ENCODE results near the gene NME9.

Gene NME9

DNA sequence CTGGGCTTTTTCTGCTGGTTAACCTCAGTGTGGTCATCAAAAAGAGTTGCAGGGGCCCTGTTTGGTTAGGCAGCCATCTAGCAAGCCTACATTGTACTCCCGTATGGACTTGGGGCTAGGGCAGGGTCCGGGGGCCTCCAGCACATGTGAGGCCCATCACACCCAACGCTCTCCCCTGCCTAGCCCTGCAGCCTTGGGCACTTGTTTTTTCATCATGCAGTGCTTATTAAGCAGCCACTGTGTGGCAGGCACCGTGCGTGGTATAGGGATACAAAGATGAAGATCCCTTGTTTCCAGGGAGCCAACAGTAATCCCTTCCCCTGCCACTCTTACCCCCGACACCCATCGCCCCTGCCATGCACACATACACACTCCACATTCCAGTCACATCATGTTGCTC lies 32.9 kb upstream of the NME9 start:
- no peak for DNase-seq (ENCODE audit: low read depth, low spot score)

- no peak for DNase-seq (ENCODE audit: low read depth, low spot score)
Measured at GRCh38 chr3:138361561-138361971, 31.9 kb upstream of the NME9 start.

DNA sequence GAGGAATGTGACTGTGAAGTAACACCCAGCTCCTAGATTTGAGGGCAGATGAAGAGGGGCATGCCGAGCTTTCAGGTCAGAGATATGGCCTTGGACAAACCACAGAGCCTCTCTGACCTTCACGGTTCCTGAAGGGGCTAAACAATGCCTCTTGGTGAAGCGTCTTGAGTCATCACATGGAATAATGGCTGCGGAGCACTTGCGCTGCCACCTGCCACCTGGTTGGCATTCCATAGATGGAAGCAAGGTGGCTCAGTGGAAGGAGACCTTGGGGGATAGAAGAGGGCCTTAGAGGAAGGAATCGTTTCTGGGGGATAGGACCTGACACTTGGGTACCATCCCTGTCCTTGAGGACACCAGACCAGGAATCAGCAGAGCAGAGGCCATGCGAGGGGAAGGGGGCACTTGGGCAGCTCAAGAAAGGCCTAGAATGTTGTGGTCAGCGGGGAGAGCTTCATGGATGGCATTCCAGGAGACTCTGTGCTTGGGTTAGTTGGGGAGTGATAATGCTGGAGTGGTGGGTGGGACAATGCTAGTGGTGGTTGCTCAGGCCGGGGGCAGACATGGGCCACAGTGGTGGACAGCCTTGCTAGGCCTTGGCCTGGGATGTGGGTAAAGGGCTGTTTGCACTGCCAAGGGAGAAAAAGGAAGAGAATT lies 31.3 kb upstream of the NME9 start:
- no peak for DNase-seq (ENCODE audit: low read depth, low spot score)

GRCh38 chr3:138359919-138360868 lies 30.5 kb upstream of the NME9 start:
- DNase-seq (ENCODE audit: low read depth, low spot score): no peak

DNA sequence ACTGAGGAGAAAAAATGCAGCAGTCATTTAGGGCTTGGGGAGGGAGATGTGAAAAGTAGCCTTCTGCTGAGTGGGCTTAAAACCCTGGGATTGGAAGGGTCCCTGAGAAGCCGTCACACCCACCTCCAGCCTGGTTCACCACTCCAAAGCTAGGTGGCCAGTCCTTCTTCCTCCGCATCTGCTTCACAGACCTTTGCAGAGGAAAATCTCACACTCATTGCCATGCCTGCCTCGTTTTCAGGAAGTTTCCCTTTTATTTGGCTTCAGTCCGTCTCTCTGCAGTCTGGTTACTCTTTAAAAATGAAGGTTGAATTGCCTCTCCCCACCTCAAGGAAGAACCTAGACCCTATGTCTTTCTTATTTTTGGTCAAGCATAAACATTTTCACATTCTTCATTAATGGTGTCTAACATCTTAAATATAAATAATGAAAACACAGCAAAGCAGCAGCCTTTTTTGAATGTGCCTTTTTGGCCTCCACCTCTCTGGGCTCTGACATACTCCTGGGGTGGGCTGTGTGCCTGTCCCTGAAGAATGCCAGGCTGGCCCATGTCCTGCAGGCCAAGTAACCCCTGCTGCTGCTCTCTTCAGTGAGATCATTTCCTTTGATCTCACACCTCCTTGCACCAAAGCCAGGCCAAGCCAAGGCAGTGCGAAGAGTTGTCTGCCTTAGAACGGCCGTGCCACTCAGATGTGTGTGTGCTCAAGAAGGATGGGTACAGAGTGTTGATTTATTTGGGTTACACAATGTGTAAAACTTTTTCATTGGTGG lies 29.7 kb upstream of the NME9 start:
- no peak for DNase-seq (ENCODE audit: low read depth, low spot score)

DNA sequence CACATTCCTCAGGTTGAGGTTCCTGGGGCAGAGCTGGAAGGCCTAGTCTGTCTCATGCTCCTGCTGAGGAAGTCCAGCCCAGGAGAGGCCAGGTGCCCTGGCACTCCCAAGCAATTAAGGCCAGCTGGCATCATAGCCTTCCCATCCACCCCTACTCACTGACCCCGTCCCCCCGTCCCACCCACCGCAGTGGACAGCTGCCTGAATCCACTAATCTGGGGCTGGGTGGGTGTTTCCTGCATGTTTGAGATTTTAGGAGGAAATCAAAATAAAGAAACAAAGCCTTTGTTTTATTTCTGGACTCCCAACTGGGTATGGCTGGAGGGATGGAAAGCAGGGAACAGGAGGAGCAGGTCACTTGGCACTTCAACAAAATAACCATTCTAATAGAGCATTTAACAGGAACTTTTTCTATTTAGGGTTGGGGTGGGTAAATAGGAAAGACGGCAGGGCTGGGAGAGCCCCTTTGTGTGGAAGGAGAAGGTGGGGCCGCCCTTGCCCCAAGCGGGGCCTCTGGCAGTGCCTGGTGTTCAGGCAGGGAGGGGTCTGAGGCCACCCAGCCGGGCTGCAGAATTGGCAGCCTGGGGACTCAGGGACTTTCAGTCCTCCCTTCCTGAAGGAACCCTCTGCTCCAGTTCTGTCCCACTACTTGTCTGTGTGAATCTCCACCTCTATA lies 27.2 kb upstream of the NME9 start:
- no peak for DNase-seq (ENCODE audit: low read depth, low spot score)

- DNase-seq (ENCODE audit: low read depth, low spot score): no peak
Measured at GRCh38 chr3:138355071-138355470, 25.4 kb upstream of the NME9 start.

- DNase-seq (ENCODE audit: low read depth, low spot score): no peak
Measured at GRCh38 chr3:138354376-138354775, 24.7 kb upstream of the NME9 start.

DNA sequence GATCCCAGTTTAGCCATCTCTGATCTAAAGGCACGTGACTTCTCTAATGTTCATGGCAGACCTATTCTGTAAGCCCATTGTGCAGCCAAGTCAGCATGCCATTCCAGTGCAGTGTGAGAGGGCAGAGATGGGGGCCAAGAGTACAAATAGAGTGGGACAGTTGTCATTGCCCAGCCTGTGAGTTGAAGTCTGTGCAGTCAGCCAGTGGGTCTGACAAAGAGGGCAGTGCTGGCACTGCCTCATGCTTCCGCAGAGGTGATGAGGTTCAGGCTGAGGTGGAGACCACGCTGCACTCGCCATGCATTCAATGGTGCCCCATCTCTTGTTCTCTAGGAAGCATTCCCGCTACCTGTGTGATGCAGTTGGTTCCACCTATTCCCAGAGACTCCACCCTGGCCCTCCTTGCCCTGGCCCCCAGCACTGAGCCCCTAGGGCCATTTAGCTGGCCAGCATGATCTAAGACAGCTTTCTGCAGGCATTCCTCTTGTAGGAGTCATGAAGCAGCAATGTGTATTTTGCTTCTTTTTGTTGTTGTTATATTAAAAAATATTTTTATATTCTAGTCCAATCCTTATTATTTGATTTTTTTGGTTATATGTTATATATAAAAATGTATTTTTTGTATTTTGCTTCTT lies 22.4 kb upstream of the NME9 start:
- no peak for DNase-seq (ENCODE audit: low read depth, low spot score)

DNA sequence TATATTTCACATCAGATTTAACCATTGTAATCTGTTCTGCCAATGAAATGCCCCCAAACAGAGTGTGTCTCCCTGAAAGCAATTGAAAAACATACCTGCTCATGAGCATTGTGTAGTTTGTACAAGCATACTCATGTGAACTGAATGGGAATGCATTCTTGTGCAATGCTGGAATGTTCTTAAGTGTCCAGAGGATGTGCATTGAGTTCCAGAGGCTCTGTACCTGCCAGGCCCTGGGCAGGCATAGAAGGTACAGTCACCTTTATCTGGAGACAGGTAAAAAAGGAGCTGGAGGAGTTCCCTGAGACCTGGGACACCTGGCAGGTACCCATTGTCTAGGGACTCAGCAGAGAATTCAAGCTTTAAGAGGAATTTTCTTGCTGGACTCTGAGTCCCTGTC lies 21.5 kb upstream of the NME9 start:
- DNase-seq (ENCODE audit: low read depth, low spot score): no peak

DNA sequence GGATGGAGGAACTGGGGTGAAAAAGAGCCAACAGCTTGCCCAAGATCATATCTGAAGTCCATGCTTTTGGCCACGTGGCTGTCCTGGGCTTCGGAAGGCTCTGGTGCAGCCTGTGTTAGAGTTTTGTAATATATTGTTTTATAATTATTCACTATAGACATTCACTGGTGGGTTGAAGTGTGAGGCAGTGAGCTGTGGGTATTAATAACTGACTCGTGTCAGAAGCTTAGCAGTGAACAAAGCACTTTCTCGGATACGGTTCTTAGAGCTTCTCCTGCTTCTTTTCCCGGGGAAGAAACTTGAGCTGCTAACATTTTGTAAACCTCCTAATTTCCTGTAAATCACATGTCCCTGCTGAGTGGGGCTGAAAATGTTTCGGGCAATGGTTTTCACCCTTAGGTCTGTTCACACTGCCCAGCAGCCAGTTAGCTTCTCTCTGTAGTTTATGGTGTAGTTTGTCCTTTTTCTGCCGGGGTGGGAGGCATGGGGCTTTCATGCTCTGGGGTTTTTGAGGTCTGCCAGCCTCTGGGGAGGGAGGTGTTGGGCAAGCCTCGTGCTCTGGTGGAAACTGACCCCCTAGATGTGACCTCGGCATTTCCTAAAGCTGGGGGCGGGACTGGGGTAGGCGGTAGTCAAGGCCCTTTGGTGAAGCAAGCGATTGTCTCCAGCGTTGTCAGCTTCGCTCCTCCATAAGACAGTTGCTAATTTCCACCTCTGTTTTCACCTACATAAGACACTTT lies 20.4 kb upstream of the NME9 start:
- DNase-seq (ENCODE audit: low read depth, low spot score): no peak

- no peak for DNase-seq (ENCODE audit: low read depth, low spot score)
Measured at GRCh38 chr3:138348754-138349739, 19.4 kb upstream of the NME9 start.

DNA sequence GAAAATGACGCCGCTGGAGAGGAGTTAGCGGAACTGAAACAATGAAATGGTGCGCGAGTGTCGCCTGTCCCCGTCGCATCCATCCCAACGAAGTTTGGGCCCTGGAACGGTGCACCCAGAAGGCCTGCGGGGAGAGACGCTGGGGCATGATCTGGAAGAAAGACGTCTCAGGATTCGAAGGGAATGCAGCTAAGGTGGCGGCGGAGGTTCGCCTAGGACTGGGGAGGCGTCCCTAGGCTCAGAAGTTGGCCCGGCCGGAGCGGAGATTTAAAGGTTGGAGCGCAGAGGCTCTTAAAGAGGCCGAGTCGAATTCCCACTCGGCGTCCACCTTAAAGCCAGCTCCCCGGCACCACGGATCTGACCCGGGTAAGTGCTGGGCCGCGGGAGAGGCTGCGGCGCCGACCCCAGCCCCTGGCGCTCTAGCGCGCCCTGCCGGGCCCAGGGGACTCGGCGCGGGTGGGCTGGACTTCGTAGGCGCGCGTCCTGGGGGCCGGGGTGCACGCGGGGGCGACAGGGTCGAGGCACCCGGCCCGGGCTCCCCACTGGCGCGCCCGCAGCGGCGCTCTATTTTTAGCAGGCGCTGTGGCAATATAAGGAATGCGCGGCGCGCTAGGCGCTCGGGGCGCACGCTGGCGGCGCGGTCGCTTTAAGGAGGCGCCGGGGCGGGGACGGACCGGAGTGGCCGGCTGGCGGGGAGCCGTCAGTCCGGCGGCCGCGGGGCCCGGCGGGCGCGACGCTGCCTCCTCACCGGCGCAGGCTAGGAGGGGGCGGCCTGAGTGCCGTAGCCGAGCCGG lies 18.5 kb upstream of the NME9 start, which contains the start of gene MRAS:
Gene MRAS (plus strand): TSS at position 620 of the 794 bp plus-strand sequence. CDS start 24,305 bp downstream, outside the sequence.
- no peak for DNase-seq (ENCODE audit: low read depth, low spot score)

- no peak for DNase-seq (ENCODE audit: low read depth, low spot score)
Measured at GRCh38 chr3:138344754-138345153, 15.1 kb upstream of the NME9 start.

DNA sequence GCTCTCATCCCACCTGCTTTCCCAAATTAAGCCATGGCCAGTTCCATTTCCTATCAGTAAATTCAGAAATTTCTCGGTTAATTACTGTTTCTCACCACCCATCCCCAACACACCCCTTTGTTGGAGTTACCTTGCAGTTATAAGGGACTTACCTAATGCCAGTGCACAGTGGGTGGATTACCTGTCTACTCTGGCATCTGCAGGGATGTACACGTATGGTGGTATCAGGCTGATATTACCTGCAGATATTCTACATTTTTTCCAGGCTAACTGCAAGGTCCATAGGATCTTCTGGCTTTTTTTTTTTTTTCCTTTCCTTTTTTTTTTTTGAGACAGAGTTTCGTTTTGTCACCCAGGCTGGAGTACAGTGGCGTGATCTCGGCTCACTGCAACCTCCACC lies 10.9 kb upstream of the NME9 start:
- no peak for DNase-seq (ENCODE audit: low read depth, low spot score)

- DNase-seq (ENCODE audit: low read depth, low spot score): no peak
Measured at GRCh38 chr3:138338811-138339210, 9.2 kb upstream of the NME9 start.

GRCh38 chr3:138338244-138338643 lies 8.6 kb upstream of the NME9 start:
- DNase-seq (ENCODE audit: low read depth, low spot score): no peak

- DNase-seq (ENCODE audit: low read depth, low spot score): no peak
Measured at GRCh38 chr3:138336454-138336999, 6.9 kb upstream of the NME9 start.

All from activated CD4-positive, CD25-positive, alpha-beta regulatory T cell treated with anti-CD3 and anti-CD28 coated beads, Interleukin-2, amount 50 U/mL, for 16 hours (primary cell).